ENCODE data around the gene JMJD4.

The JMJD4 gene

DNA sequence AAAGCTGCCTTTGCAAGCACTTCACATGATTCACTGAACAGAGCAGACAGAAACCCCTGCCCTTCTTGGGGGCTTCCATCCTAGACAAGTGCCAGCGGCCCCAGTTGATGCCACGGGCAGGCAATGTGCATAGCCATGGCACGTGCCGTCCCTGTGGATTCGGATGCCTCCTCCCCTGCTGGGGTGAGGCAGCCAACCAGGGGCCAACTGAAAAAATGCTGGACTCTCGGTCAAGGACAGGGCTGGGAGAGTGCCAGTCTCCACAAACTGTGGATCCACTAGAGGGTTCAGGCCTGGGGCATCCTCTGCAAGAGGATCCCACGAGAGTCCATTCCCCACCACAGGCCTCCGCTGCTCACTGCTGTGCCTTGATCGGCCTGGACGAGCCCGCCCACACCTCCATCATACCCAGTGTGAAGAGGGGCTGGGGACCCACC, 3.8 kb downstream of the JMJD4 start:
- no peaks in the 10 kb centered on the region for H4K20me1 ChIP-seq (ENCODE audit: insufficient read depth)
- no peak overlapping the region for H3K4me3 ChIP-seq (IDR thresholded peaks at IDR 0.05; ENCODE audit: insufficient read depth, low read depth, low read length)
- H3K9ac ChIP-seq = no peak overlapping the region
- no peak overlapping the region for H3K4me2 ChIP-seq
- peaks cover 27% of the 10 kb centered on the region for H3K79me2 ChIP-seq (ENCODE audit: insufficient read depth, low read depth)
- H3K36me3 ChIP-seq (ENCODE audit: insufficient read depth) = no peaks in the 10 kb centered on the region
- no peak overlapping the region for H2AFZ ChIP-seq (ENCODE audit: low read depth)
- TF ChIP-seq, protein P1, sequence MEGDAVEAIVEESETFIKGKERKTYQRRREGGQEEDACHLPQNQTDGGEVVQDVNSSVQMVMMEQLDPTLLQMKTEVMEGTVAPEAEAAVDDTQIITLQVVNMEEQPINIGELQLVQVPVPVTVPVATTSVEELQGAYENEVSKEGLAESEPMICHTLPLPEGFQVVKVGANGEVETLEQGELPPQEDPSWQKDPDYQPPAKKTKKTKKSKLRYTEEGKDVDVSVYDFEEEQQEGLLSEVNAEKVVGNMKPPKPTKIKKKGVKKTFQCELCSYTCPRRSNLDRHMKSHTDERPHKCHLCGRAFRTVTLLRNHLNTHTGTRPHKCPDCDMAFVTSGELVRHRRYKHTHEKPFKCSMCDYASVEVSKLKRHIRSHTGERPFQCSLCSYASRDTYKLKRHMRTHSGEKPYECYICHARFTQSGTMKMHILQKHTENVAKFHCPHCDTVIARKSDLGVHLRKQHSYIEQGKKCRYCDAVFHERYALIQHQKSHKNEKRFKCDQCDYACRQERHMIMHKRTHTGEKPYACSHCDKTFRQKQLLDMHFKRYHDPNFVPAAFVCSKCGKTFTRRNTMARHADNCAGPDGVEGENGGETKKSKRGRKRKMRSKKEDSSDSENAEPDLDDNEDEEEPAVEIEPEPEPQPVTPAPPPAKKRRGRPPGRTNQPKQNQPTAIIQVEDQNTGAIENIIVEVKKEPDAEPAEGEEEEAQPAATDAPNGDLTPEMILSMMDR (conservative IDR thresholded peaks at IDR 0.05; ENCODE audit: low read depth, low read length) = no peak
- no peak overlapping the region for H3K27ac ChIP-seq
- H3K27me3 ChIP-seq (ENCODE audit: insufficient read depth, low read depth) = no peaks in the 10 kb centered on the region
- peaks cover 32% of the 10 kb centered on the region for H3K4me1 ChIP-seq (ENCODE audit: low read depth, poor library complexity, severe bottlenecking)

DNA sequence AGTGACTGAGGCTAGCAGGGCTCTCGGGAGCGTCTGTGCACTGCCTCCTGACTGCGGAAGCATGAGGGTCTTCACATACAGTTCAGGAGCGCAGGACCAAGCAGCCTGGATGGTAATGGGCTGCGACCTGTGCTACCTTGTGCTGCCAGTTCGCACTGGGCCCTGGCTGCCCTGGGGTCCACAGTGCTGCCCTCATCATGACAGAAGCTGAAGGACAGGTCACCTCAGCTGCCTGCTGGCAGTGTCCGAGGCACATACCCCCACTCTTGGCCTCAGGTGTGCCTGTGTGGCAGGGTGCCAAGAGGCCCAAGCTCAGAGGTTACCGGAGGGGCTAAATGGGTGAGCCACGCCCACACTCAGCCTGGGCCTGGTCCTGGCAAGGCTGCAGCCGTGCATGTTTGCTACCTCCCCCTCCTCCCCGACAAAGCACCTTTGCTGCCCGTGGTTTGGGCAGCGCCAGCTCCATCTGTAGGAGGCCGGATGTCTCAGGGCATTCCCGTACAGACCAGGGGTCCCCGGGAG, 4.4 kb downstream of the JMJD4 start:
- Histone ChIP-seq H3K79me2 (ENCODE audit: insufficient read depth, low read depth) (peaks cover 22% of the 10 kb centered on the region), H4K20me1 (ENCODE audit: insufficient read depth) (no peaks in the 10 kb centered on the region), H3K4me2 (no peak overlapping the region), H3K27me3 (ENCODE audit: insufficient read depth, low read depth) (no peaks in the 10 kb centered on the region), H3K27ac (no peak overlapping the region), H3K36me3 (ENCODE audit: insufficient read depth) (no peaks in the 10 kb centered on the region), H2AFZ (ENCODE audit: low read depth) (no peak overlapping the region), H3K4me3 (IDR thresholded peaks at IDR 0.05; ENCODE audit: insufficient read depth, low read depth, low read length) (no peak overlapping the region), H3K9ac (no peak overlapping the region), H3K4me1 (ENCODE audit: low read depth, poor library complexity, severe bottlenecking) (peaks cover 30% of the 10 kb centered on the region)
- TF ChIP-seq, protein P1 (conservative IDR thresholded peaks at IDR 0.05; ENCODE audit: low read depth, low read length) = no peak; the same call in none of the 2 replicates

DNA sequence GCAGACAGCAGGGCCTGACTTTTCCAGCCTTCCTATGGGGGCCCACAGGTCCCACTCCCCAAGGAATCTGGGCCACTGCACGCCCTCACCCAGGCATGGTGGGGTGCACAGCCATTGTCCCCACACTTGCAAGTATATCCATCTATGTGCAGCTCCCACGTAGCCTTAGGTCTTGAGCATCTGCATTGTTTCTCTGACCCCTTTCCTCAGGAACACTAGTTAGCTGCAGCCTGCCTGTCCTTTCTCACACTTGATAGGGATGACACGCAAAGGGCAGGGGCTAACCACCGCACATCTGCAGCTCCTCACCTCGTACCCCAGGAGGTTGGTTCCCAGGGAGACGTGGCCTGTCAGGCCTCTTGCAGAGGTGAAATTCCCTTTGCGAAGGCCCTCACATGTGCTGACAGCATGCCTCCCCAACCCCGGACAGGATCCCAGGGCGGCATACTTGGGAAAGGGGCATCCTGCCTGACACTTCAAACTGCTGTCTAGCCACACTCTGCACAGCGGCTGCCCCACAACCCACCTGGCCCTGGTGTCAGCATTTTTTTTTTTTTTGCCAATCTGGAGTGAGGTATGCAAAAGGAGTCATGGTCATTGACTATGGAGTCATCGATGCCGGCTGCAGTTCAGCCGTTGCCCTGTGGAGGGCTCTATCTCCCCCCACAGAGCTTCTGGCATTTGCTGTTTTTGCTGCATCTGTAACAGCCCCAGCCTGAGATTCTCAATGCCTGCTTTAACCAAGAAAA, 5.0 kb downstream of the JMJD4 start:
- TF ChIP-seq, protein P1 (conservative IDR thresholded peaks at IDR 0.05; ENCODE audit: low read depth, low read length) = peak; percentile 64; the same call in 1 of the 2 replicates
- Histone ChIP-seq H3K4me2 (peak overlapping the region; percentile 95; the same call in 1 of the 2 replicates), H3K27ac (no peak overlapping the region), H2AFZ (ENCODE audit: low read depth) (no peak overlapping the region), H3K79me2 (ENCODE audit: insufficient read depth, low read depth) (peaks cover 22% of the 10 kb centered on the region), H3K27me3 (ENCODE audit: insufficient read depth, low read depth) (no peaks in the 10 kb centered on the region), H3K36me3 (ENCODE audit: insufficient read depth) (no peaks in the 10 kb centered on the region), H3K9ac (no peak overlapping the region), H3K4me3 (IDR thresholded peaks at IDR 0.05; ENCODE audit: insufficient read depth, low read depth, low read length) (no peak overlapping the region), H4K20me1 (ENCODE audit: insufficient read depth) (no peaks in the 10 kb centered on the region), H3K4me1 (ENCODE audit: low read depth, poor library complexity, severe bottlenecking) (peaks cover 30% of the 10 kb centered on the region)

DNA sequence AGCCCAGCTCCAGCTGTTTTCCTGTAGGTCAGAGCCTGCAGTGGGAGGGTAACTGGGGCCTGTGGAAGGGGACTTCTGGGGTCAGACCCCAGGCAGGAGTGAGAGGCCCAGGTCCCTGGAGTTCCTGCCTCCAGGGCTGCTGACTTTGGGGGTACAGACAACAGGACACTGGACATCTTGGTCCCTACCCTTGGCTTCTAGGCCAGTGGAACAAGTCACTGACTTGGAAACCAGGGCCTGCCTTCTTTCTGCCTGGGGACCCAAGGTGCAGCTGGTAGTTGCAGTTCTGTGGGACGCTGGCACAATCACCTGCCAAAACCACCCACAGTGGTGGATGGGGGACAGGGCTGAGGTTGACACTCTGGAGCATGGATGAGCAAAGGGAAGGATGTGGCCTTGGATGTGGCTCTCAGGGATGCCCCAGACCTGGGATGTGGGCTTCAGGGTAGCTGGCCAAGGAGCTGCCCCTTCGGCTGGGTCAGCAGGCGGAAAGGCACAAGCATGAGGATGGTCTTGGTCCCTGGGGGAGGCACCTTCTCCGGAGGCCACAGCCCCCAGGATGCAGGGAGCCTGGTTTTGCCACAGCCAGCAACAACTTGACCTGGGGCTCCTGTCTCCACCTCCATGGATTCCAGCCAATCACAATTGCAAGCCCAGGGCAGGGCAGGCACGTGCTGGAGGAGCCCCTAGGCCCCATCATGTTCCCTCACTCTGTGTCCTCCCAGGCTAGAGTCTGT, 5.8 kb downstream of the JMJD4 start:
- H3K27ac ChIP-seq = peak overlapping the region; percentile 10; the same call in 1 of the 2 replicates
- H2AFZ ChIP-seq (ENCODE audit: low read depth) = no peak overlapping the region
- peak overlapping the region; percentile 95 for H3K4me2 ChIP-seq
- no peaks in the 10 kb centered on the region for H4K20me1 ChIP-seq (ENCODE audit: insufficient read depth)
- H3K9ac ChIP-seq = peak overlapping the region; percentile 45; the same call in 1 of the 2 replicates
- H3K79me2 ChIP-seq (ENCODE audit: insufficient read depth, low read depth) = peaks cover 15% of the 10 kb centered on the region
- peaks cover 30% of the 10 kb centered on the region for H3K4me1 ChIP-seq (ENCODE audit: low read depth, poor library complexity, severe bottlenecking)
- H3K27me3 ChIP-seq (ENCODE audit: insufficient read depth, low read depth) = no peaks in the 10 kb centered on the region
- TF ChIP-seq, protein P1 (conservative IDR thresholded peaks at IDR 0.05; ENCODE audit: low read depth, low read length) = no peak
- H3K36me3 ChIP-seq (ENCODE audit: insufficient read depth) = no peaks in the 10 kb centered on the region
- peak overlapping the region; percentile 8 for H3K4me3 ChIP-seq (IDR thresholded peaks at IDR 0.05; ENCODE audit: insufficient read depth, low read depth, low read length)
